ENCODE measurements around the gene EIF4G3.
"Not testable (repeated sequence)": the region's sequence is repeated elsewhere in the genome, so short reads cannot be mapped to it uniquely, and the experiment has no call there.

Gene EIF4G3, protein sequence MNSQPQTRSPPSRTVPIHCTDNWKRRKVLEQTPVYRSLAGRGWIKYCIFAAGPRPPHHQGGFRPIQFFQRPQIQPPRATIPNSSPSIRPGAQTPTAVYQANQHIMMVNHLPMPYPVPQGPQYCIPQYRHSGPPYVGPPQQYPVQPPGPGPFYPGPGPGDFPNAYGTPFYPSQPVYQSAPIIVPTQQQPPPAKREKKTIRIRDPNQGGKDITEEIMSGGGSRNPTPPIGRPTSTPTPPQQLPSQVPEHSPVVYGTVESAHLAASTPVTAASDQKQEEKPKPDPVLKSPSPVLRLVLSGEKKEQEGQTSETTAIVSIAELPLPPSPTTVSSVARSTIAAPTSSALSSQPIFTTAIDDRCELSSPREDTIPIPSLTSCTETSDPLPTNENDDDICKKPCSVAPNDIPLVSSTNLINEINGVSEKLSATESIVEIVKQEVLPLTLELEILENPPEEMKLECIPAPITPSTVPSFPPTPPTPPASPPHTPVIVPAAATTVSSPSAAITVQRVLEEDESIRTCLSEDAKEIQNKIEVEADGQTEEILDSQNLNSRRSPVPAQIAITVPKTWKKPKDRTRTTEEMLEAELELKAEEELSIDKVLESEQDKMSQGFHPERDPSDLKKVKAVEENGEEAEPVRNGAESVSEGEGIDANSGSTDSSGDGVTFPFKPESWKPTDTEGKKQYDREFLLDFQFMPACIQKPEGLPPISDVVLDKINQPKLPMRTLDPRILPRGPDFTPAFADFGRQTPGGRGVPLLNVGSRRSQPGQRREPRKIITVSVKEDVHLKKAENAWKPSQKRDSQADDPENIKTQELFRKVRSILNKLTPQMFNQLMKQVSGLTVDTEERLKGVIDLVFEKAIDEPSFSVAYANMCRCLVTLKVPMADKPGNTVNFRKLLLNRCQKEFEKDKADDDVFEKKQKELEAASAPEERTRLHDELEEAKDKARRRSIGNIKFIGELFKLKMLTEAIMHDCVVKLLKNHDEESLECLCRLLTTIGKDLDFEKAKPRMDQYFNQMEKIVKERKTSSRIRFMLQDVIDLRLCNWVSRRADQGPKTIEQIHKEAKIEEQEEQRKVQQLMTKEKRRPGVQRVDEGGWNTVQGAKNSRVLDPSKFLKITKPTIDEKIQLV (N-terminal part only)

DNA sequence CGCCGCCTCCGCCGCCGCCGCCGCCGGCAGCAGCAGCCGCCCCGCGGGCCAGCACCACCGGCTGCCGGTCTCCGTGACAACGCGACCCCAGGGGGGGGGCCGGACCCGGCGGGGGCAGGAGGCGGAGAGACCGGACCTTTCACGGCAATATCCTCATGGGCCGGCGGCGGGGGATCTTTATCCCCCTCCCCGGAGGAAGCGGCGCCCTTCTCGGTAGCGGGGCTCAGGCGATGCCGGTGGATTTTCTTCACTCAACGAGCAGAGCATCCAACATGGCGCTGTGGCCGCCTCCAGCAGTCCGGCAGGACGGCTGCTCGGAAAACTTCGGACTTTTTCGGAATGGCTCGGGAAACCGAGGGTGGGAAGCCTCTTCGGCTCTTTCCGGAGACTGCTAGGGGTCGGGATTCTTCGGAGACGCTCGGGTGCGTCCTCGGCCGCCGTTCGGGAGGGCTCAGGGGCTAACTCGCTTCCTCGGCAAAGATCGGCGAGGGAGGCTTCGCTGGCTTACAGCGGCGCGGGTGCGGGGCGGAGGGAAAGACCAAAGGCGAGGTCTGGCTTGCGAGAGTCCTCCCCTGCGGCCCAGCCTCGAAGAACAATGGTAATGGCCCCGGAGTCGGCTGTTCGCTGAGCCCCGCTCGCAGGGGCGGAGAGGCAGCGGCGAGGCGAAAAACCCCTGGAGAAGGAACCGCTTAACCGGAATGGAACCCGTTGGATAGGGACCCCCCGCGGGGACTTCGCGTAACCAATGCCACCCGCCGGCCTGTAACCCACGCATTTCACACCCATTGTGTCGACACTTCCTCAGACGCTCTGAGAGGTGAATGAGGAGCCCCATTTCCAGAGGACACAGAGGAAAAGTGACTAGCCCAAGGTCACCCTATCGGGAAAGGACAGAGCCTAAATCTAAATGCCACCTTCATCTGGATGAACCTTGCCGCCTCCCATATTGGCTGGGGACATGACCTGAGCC, at the start of gene EIF4G3:
TSS of gene EIF4G3 (minus strand) at position 312 of the 970 bp plus-strand sequence. CDS start 174,155 bp downstream, outside the sequence.
- peak; percentile 93 to 94 for DNase-seq

DNA sequence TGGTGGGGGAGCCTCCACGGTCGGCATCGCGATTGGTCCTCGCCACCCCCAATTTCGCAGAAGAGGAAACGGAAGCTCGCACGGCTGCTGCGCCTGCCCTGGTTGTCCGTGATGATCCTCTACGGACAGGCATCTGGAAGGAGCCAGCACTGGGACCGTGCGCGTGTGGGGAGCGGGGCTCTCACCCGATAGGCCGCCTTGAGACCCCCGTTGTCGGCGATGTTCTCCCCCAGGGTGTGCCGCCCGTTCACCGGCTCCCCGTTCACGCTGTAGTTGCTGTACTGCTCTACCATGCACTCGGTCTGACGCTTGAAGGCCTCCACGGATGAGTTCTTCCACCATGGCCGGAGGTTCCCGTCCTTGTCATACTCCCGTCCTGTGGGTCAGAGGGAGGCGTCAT, 48.4 kb upstream of the EIF4G3 start:
- DNase-seq = no peak

DNA sequence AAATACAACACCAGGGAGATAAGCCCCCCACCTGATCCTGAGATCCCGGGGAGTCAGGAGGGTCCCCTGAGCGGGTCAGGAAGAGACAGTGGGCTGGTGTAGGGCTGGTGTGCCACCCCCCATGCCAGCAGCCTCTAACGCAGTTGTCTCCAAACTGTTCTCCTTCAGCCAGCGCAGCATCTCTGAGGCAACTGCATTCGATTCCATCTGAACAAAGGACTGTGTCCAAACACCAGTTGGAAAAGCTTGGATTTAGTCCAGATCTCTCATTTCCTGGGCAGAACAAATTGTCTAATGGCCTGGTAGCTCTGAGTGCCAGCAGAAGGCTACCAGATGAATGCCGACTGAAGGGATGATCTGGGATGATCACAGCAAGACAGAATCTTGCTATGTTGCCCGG, 44.1 kb upstream of the EIF4G3 start:
- no peak for DNase-seq

DNA sequence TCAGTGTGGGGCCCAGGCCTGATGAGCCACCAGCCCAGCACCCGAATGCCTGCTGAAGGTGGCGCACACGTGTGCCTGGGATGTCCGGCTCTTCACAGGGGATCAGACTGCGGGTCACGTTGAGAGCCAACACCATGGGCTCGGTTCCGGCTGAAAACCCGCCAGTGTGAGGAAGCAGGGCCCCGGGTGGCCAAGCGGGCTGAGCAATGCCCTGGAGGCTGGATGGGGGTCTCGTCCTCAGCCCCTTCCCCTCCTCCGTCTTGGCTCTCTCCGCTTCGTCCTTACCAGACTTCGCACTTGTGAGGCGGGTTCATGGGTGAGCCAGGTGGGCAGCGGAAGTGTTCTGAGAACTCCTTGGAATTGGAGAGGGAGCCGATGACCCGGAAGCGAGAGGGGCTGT, 43.0 kb upstream of the EIF4G3 start:
- no peak for DNase-seq

DNA sequence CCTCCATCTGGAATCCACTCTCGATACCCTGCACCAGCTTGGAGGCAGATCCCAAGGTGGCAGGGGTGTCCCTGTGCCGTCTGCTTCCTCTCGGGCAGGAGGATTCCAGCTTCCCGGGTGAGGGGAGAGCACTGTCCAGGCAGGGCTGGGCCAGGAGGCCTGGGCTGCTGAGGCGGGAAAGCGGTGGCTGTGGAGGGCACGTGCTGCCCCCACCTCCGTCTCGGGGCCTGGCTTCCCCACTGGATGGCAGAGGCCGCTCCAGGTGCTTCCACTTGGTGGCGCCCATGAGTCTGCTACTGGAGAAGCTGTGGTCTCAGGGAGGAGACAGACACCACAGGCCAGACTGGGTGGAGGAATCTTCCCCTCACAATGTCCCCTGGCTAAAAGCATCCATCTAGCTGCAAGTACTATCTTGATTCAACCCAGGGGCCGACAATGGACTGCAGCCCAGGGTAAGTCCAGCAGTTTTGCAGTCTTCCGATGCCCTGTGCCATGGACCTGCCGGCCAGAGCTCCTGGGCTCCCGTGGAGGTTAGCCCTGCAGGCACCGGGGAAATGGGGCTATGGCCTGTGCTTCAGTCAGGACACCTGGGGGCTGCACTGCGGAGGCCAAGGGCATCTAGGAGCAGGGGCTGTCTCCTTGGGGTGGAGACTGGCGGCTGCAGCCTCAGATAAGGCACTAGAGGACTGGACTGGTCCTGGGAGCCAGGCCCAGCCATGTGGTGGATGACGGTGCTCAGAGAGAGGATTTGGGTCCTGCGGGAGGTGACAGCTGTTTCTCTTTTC, 41.3 kb upstream of the EIF4G3 start:
- no peak for DNase-seq

DNA sequence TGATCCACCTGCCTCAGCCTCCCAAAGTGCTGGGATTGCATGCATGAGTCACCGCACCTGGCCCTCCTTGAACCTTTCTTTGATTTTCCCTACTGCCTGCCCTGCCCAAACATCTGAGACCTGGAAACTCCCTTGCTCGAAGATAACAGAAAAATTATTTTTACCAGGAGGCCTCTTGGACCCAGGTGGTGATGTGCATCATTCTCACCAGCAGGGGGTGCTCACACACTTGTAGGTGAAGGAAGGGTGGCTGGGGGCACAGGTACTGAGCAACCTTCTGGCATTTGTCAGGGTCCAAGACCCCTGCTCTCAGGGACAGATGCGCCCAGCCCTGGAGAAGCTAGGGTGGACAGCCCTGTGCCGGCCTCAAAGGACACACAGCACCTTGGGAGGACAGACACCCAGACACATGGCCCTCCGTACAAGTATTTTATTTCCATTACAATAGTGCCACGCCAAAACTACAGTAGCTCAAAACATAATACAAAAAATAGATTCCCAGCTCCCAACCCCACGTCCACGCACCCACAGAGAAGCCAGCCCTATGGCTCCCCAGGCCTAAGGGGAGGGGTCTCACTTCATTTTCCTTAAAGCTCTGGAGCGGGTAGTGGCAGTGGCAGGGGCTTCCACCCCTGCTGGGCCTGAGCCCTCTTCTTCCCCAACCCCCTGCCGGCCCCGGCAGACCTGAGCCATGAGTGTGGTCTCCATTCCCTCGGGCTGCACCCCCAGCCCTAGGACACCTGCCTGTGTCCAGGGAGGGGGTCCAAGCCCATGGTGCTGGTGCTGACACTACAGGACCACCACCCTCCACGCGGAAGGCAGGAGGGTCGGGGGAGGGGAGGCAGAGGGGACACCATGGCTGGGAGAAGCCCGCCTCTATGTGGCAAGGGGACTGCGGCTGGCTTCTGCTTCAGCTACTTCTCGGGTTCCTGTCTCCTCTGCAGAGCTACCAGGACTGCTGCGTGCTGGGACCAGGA, 40.4 kb upstream of the EIF4G3 start:
- peak in 1 of 2 experiments; percentile 45 for DNase-seq

DNA sequence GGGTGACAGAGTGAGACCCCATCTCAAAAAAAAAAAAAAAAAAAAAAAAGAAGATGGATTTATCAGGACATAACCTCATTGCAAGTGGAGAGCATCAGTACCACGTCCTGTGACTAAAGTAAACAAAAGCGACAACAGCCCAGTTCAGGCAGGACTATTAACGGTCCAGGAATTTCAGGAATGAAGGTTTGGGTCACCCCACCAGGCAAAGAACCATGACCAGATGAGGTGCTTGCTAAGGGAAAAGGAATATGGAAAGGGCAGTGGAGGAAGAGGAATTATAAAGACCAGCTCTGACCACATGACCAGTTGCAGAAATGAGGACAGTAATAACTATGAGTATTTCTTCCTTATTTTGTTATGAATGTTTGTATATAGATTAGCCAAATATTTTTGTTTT, 35.4 kb upstream of the EIF4G3 start:
- DNase-seq = no peak

DNA sequence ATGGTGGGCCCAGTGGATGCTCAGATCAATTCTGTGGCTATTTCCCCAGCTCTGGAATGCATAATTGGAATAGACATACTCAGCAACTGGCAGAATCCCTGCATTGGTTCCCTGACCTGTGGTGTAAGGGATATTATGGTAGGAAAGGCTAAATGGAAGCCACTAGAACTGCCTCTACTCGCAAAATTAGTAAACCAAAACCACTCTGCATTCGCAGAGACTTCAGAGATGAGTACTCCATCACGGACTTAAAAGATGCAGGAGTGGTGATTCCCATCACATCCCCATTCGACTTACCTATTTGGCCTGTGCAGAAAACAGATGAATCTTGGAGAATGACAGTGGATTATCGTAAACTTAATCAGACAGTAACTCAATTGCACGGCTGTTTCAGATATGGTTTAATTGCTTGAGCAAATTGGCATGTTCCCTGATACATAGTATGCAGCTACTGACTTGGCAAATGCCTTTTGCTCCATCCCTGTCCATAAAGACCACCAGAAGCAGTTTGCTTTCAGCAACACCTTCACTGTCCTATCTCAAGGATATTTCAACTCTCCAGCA, 31.5 kb upstream of the EIF4G3 start:
- DNase-seq = not testable (repeated sequence)

DNA sequence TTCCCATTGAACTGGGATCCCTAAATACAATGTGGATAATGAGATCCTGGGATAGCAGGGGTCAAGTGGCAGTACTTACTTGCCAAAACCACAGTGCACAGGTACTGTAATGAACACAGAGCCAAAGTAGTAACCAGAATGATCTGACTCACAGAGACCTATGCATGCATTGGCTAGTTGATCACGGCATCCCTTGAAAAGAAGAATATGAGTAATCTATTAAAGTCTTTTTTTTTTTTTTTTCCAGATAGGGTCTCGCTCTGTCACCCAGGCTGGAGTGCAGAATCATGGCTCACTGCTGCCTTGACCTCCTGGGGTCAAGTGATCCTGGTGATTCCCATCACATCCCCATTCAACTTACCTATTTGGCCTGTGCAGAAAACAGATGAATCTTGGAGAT, 29.4 kb upstream of the EIF4G3 start:
- no peak for DNase-seq

DNA sequence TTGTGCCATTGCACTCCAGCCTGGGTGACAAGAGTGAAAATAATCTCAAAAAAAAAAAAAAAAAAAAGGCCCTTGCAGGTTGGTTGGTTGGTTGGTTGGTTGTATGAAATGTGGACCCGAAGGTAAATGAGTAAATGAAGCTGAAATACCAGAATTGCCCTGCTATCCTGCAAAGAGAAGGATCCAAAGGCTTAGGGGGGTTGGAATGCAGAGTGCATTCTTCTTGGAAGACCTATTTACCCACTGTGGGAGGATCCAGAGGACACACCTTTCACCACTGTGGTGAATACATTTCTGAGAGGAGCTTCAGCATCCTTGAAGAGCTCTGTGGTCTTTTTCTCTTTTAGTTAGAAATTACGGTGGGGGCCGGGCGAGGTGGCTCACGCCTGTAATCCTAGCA, 28.7 kb upstream of the EIF4G3 start:
- no peak for DNase-seq

DNA sequence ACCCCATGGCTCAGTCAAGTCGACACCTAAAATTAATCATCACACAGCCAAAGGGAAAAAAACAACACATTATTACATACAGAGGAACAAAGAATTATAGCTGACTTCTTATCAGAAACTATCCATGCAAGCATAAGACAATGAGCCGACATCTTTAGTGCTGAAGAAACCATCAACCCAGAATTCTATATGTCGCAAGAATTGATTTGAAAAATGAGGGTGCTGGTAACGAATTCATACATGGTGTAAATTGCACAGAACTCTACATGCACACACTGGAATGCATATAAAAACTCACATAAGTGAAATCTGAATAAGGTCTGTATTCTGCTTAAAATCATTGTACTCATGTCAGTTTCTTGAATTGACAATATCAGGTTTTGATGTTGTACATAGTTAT, 25.0 kb upstream of the EIF4G3 start:
- no peak for DNase-seq

DNA sequence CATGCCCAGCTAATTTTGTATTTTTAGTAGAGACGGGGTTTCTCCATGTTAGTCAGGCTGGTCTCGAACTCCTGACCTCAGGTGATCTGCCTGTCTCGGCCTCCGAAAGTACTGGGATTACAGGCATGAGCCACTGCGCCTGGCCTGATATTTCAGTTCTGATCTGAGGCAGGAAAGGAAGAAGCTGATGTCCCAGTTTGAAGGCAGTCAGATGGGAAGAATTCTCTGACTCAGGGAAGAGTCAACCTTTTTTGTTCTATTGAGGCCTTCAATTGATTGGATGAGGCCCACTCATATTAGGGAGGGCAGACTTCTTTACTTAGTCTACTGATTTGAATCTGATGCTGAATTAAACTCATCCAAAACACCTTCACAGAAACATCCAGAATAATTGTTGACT, 24.5 kb upstream of the EIF4G3 start:
- DNase-seq = not testable (repeated sequence)

DNA sequence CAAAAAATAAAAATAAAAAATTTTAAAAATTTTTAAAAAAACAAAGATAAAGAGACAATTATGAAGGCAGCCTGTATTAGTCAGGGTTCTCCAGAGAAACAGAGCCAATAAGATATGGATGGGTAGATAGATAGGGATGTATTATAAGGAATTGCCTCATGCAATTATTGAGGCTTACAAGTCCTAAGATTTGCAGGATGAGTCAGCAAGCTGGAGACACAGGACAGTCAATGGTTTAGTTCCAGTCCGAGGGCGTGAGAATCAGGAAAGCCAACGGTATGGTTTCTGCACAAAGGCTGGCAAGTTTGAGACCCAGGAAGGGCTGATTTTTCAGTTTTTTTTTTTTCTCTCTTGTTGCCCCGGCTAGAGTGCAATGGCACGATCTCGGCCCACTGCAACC, 24.1 kb upstream of the EIF4G3 start:
- DNase-seq = no peak

DNA sequence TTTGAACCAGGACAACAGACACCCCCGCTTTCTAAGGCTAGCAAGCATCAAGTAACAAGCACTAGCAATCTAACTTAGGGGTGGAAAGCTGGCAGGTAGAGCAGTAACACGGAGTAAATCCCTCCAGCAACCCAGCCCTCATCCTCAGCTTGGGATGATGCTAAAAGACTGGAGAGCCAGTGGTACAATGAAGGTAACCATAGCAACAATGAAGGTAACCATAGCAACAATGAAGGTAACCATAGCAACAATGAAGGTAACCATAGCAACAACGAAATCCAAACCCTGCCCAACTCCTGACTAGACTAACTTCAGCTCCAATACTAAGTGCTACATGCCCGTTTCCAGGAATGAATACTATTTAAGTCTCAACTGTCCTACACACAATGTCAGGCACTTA, 22.2 kb upstream of the EIF4G3 start:
- no peak for DNase-seq

DNA sequence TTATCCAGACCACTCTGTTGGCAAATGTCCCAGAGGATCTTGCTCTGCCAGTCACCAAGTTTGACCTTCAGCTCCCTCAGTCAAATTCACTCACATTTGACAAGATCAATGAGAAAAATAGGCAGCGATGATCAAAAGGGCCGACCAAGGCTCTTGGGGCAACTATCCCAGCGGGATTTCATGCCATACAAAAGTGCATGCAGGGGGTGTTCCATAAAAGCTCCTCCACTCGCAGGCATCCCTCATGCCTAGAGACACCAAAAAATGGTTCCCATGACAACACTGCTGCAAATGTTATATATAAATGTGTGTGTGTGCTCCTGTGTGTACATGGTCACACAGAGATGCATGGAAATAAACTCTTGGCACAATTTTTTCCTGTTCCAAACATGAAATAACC, 16.2 kb upstream of the EIF4G3 start:
- no peak for DNase-seq

DNA sequence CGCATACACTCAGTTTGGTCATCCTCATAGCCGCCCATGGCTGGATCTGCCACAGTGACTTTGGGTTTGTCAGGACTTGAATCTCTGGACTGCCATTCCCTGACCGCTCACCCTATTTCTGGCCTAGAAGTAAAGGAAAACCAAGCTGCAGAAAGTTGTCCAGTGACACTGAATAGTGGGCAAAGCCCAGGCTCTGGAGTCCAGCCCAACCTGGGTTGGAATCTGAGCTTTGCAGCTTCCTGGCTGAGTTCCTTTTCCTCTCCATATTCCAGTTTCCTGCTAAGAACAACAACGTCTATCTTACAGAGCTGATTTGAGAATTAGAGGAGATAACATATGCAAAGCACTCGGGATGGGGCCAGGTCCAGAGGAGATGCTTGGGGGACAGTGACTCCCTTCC, 15.6 kb upstream of the EIF4G3 start:
- DNase-seq = no peak

DNA sequence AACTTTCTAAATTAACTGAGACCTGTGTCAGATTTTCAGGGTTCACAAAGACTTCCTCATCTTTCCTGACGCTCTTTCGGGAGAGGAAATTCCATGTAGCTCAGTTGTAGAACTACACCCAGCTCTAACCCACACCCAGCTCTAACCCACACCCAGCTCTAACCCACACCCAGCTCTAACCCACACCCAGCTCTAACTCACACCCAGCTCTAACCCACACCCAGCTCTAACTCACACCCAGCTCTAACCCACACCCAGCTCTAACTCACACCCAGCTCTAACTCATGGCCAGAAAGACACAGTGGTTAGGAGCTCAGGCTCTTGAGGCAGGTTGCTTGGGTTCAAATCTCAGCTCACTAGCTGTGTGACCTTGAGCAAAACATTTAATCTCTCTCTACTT, 14.1 kb upstream of the EIF4G3 start:
- not testable (repeated sequence) for DNase-seq

DNA sequence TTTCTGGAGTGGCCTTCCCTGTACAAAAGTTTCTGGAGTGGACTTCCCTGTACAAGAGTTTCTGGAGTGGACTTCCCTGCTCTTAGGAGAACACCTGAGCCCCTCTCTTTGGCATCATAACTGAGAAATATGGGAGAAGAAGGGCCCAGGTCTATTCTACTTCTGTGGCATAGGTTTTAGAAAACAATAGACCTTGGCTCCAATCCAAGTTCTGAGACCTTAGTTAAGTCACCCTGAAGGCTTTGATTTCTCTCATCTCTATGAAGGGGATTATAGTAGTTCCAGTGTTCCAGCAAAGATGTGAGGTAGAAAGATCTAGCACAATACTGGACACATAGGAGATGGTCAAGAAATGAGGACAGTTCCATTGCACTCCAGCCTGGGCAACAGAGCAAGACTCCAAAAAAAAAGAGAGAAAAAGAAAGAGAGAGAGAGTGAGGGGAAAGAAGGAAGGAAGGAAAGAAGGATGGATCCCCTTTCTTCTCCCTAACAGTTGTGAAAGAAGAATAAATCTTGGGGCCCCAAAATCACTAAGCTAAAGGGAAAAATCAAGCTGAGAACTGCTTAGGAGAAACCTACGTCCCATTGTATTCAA, 13.3 kb upstream of the EIF4G3 start:
- no peak for DNase-seq

DNA sequence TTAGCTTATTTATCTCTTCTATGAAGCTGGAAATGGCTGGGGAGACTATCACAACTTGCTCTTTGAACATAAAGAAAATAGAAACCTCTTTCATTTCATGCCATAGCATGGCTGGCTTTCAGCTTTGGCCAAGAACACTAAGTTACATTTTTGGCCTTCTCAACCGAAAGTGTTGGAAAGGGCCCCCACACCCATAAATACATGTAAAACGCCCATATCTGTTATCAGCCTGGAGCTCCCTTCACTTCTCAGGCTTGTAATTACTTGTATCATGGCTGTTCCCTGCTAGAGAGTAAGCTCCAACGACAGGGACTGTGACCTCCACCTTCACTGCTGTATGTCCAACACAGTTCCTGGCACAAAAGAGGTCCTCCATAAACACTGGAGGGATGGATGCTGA, 12.7 kb upstream of the EIF4G3 start:
- DNase-seq = no peak

Measured in SHP77 (cell line).